ENCODE results near the gene DNAH7. TPM values are rescaled to one million over a fixed set of nuclear protein-coding genes. Genes with fewer than 3 reads are reported as not detected.

DNAH7 gene
- total and polyA plus RNA-seq, 9 of the 15 experiments (the other 6 are each of a cell fraction or from before 2014, with no cell fraction given), result 0.03 to 0.42 (median 0.18) TPM

GRCh38 chr2:196101325-196101991, 32.8 kb upstream of the DNAH7 start (continued):
- no peak for TF ChIP-seq ZNF318 (IDR thresholded peaks at IDR 0.05; ENCODE audit: borderline replicate concordance in 1 of 2, low read depth in 1 of 2)
- TF ChIP-seq KLF16 (IDR thresholded peaks at IDR 0.05), result no peak; the same call in 1 of the 2 replicates
- TF ChIP-seq MYBL2 (IDR thresholded peaks at IDR 0.05; ENCODE audit: low read depth), result no peak
- no peak for TF ChIP-seq MYBL2 (CRISPR knock-in tag; IDR thresholded peaks at IDR 0.05; ENCODE audit: borderline replicate concordance)
- no peak for TF ChIP-seq TCF7L2 (IDR thresholded peaks at IDR 0.05; ENCODE audit: low read depth, low read length)
- TF ChIP-seq CAMTA2 (CRISPR knock-in tag; conservative IDR thresholded peaks at IDR 0.05), result no peak
- TF ChIP-seq NCOR1 (IDR thresholded peaks at IDR 0.05), result peak; percentile 70
- TF ChIP-seq MTF1 (CRISPR knock-in tag; IDR thresholded peaks at IDR 0.05; ENCODE audit: borderline replicate concordance), result no peak
- TF ChIP-seq ETV6 (IDR thresholded peaks at IDR 0.05; ENCODE audit: borderline replicate concordance in 1 of 2, low read depth in 2 of 2, low read length in 1 of 2), result no peak
- TF ChIP-seq ETV6 (CRISPR knock-in tag; IDR thresholded peaks at IDR 0.05; ENCODE audit: borderline replicate concordance), result no peak
- TF ChIP-seq ZNF354B (CRISPR knock-in tag; IDR thresholded peaks at IDR 0.05), result no peak
- TF ChIP-seq ZNF274 (IDR thresholded peaks at IDR 0.05; ENCODE audit: borderline replicate concordance, low read depth, low read length), result no peak
- no peak for TF ChIP-seq RBM15 (IDR thresholded peaks at IDR 0.05; ENCODE audit: insufficient read depth, low read length)
- TF ChIP-seq, protein P1, sequence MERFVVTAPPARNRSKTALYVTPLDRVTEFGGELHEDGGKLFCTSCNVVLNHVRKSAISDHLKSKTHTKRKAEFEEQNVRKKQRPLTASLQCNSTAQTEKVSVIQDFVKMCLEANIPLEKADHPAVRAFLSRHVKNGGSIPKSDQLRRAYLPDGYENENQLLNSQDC (CRISPR knock-in tag; IDR thresholded peaks at IDR 0.05), result no peak
- TF ChIP-seq ELF2 (CRISPR knock-in tag; IDR thresholded peaks at IDR 0.05), result no peak
- TF ChIP-seq CEBPG (CRISPR knock-in tag; IDR thresholded peaks at IDR 0.05), result no peak
- no peak for TF ChIP-seq CEBPG (tag; conservative IDR thresholded peaks at IDR 0.05 in 1 of 2, IDR thresholded peaks at IDR 0.05 in 1 of 2)
- TF ChIP-seq, protein P2, sequence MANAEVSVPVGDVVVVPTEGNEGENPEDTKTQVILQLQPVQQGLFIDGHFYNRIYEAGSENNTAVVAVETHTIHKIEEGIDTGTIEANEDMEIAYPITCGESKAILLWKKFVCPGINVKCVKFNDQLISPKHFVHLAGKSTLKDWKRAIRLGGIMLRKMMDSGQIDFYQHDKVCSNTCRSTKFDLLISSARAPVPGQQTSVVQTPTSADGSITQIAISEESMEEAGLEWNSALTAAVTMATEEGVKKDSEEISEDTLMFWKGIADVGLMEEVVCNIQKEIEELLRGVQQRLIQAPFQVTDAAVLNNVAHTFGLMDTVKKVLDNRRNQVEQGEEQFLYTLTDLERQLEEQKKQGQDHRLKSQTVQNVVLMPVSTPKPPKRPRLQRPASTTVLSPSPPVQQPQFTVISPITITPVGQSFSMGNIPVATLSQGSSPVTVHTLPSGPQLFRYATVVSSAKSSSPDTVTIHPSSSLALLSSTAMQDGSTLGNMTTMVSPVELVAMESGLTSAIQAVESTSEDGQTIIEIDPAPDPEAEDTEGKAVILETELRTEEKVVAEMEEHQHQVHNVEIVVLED (CRISPR knock-in tag; IDR thresholded peaks at IDR 0.05), result no peak
- TF ChIP-seq ZNF384 (IDR thresholded peaks at IDR 0.05; ENCODE audit: low read depth, low read length), result no peak

All from K562 (cell line).